GM21423 (cell line): ENCODE measurements around the gene ZMYM2.

Experiments used
- ATAC-seq: cut with Tn5 transposase; IDR thresholded peaks from one replicate; pipeline ENCODE4 v1.9.1; 2021; ENCODE audit warnings: mild to moderate bottlenecking, moderate library complexity; ENCODE audit not compliant: unreplicated experiment

Gene ZMYM2

DNA sequence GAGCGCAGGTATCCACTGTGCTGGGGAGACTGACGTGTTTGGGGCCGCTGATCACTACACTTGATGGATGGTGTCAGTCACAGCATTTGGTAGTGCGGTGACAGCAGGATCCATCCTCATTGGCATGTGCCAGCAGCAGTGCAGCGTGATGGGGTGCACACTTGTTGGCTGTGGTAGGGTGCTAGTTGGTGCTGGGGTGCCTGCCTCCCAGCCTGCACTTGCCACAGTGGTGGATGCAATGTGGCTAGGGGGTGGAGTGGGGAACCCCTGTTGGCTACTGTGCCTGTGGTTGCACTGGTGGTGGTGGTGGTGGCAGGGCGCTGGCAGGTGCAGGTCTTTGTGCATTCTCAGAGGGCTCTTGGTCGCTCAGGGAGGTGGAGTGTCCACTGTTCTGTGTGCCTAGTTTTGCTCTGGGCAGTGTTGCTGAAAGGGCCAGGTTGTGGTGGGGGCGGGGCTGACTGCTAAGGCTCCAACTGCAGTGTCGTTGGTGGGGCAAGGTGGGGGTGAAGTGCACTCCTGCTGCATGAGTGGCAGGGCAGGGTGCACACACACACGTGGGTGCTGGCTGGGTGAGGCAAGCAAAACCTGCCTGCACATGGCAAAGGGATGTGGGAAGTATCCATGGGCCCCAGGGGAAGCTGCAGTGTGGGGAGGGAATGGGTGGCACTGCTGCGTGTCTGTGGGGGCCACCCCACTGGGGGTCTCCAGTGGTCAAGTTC, 84.8 kb downstream of the ZMYM2 start:
- ATAC-seq = no peak

DNA sequence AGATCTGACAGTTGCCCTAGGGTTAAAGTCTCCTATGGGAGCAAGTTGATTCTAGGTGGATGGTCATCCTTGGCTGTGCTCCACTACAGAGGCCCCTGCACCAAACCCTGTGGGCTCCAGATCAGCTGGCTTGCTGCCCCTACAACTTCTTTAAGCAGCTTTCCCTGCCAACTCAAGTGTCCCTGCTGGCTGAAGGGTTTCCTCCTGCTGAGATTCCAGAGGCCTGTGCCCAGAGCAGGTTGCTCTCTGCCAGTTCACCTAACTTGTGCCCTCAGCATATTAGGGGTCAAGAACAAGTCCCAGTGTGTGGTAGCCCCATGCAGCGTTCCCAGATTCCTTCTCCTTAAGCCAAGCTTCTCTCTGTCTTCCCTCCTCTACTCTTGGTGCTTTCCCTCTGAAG, 85.6 kb downstream of the ZMYM2 start:
- no peak for ATAC-seq

DNA sequence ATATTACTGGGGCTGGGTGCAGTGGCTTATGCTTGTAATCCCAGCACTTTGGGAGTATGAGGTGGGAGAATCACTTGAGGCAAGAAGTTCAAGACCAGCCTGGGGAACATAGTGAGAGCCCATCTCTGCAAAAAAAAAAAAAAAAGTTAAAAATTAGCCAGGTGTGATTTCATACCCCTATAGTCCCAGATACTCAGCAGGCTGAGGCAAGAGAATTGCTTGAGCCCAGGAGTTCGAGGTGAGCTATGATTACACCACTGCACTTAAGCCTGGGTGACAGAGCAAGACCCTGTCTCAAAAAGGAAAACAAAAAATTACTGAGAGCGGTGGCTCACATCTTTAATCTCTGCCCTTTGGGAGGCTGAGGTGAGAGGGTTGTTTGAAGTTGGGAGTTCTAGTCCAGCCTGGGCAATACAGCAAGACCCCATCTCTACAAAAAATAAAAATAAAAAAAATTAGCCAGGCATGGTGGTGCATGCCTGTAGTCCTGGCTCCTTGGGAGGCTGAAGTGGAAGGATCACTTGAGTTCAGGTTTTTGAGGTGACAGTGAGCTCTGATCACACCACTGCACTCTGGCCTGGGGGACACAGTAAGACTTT, 87.5 kb downstream of the ZMYM2 start:
- no peak for ATAC-seq

DNA sequence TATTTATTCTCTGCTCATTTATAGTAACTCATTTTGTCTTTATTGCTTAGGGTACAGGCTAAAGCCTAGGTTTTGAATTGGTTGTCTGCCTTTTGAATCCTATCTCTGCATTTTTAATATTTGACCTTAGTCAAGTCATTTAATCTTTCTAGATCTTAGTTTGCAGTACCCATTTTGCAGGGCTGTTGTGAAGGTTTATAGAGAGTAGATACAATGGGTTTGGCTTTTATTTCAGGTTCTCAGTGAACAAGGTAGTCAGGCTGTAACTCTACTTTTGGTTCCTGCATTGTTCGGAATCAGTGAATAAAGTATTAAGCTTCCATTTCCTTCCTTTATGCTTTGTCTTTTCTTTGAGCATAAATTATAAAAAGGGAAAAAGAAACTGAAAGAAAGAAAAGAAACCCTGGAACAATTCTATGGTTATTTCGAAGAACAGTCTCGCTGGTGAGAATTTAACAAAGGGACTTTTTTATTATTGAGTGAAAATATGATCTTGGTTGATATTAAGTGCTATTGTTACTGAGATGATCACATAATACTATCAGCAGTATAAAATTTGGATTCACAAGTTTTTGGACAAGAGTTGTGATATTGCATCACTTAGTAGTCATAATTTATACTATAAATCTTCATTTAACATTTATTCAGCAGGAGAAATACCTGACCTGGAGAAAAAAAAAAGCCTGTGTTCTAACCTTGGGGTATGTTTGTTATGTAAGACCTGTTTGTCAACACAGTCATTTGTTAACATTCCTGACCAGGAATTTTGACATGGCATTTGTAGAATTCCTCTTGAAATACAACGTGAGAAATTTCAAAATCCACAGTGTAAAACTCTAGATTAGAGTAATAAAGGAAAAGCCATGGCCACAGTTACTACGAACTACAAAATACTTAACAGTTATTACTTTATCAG, 91.3 kb downstream of the ZMYM2 start:
- ATAC-seq = peak; percentile 40

DNA sequence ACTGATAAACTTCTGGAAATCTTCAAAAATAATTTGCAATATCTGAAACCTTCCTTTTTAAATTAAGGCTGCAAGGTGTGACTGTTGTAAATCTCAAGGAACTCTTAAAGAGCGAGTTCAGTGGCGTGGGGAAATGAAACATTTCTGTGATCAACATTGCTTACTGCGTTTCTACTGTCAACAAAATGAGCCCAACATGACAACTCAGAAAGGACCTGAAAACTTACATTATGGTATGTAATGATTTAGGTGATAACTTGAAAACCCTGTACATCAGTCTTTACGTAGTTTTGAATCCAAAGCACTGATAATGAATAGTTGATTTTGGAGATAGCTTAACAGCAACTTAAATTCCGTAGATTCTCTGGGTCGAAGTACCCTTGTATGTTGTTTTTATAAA, 92.8 kb downstream of the ZMYM2 start:
- ATAC-seq = no peak

DNA sequence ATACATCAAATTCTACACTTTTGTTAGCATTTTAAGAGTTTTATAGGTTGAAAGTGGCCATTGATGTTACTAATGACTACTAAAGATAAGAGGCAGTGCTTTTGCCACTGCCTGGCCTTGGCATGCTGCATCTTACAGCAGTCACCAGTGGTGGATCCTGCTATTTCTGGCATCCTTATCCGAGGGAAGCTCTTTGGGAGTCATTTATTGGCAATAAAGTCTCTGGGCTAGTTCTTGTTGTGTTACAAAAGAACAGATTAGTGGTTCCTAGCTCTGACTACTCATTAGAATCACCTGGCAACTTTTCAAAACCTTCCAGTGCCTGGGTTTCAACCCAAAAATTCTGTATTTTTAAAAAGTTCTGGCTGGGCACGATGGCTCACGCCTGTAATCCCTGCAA, 94.5 kb downstream of the ZMYM2 start:
- no peak for ATAC-seq

DNA sequence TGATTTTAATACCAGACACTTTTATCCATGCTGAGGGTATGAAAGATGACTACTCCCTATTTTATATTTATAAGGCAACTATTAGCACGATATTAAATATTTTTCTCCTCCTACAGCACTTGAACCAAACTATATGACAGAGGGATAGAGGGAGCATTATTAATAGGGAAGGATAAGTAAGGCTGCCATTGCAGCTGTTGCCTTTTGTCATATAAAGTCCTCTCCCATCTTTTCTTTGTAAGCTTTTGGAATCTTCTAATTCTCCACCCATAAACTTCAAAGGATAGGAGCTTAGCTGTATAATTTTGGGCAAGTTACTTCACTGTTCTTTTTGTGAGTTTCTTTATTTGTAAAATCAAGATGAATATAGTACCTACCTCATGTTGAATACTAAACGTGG, 95.4 kb downstream of the ZMYM2 start:
- no peak for ATAC-seq

DNA sequence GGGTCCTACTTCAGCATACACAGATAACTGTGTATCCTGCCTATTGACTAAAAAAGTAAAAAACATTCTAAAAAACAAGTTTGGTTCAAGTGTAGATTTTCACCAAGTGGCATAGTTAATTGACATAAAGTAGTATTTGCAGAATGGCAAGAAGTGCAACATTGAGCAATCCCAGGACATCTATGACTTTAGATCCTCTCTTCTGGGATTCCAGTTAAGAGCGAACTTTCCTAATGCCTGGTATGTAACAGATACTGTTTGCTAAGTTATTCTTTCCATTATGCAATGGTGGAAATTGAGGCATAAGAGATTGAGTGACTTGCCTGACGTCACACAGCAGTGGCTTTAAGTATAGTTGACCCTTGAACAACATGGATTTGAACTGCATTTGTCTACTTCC, 96.1 kb downstream of the ZMYM2 start:
- no peak for ATAC-seq

DNA sequence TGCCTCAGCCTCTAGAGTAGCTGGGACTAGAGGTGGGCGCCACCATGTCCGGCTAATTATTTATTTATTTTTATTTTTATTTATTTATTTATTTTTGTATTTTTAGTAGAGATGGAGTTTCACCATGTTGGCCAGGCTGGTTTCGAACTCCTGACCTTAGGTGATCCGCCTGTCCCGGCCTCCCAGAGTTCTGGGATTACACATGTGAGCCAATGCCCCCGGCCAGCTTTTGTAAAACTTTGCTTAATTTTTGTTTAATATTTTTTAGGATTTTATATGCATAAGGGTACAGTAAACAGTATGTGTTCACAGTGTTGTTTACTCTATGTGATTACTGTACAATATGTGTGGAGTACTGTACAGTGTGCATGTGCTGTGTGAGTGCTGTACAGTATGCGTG, 98.7 kb downstream of the ZMYM2 start:
- ATAC-seq = no peak

DNA sequence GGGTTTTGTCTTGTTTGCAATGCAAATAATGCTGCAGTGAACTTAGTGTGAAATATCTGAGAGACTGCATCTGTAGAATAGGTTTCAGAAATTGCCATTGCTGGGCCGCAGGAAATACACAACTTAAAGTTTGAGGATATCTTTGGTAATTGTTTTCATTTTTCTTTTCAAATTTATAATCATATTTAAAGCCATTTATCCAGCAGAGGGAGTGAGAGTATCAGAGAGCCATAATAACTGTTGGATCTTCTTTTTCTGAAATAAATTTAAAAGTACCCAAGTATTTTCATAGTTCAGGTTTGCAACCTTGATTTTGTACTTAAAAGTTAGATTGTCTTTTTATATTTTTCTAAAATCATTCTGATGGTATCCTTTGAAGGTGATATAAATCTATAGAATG, 99.4 kb downstream of the ZMYM2 start:
- no peak for ATAC-seq

DNA sequence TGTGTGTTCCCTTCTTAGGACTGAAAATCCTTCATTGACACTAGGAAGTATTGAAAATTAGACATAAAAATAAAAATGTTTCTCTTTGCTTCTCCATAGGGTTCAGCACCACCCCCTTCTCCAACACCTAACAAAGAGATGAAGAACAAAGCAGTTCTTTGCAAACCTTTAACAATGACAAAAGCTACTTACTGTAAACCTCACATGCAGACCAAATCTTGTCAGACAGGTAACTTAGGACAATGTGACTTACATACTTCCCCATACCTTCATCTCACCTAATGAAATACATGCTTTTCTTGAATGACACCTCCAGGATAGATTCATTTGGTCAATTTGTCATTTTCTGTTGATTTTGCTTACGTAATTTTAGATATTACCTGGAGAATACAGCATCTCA, 99.9 kb downstream of the ZMYM2 start:
- no peak for ATAC-seq

DNA sequence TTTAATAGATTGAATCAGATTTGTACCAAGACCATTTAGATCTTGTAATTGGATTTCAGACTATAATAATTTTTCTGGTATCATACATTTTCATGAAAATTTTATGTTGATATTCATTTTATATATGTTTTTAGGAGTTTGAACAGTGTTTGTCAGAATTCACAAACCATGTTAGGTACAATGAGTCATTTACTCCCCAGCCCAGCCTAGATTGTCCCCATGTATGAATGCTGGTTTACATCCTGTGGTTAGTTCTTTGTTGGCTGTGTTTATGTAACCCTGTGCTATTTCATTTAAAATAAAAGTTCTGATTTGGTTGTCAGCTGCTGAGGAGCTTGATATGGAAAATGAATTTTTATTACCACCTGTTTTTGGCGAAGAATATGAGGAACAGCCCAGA, 105.6 kb downstream of the ZMYM2 start:
- ATAC-seq = no peak

DNA sequence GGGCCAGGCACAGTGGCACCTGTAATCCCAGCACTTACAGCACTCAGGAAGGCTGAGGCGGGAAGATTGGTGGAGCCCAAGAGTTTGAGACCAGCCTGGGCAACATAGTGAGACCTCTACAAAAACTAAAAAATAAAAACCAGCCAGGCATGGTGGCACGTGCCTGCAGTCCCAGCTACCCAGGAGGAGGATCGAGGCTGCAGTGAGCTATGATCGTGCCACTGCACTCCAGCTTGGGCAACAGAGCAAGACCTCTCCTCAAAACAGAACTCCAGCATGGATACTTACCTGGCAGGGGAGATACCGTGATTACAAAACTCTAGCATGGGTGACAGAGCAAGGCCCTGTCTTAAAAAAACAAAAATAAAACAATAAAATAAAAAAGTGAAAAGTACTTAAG, 107.0 kb downstream of the ZMYM2 start:
- ATAC-seq = no peak

DNA sequence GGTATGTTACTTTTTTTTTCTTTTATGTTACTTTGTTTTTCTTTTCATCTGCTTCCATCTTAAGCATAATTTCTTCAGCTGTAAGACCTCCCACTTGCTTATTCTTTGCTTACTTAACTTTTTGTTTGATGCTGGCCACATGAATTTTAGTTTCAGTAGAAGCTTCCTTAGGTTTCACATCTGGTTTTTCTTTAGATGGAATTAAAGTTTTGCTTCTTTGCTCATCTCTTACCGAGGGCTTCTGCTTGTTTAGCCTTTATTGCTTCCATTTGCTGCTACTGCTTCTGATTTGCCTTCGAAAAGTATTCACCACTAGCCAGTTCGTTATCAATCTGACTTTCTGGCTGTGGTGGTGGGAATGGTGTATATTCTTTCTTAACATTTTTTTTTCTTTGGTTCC, 111.4 kb downstream of the ZMYM2 start:
- no peak for ATAC-seq

DNA sequence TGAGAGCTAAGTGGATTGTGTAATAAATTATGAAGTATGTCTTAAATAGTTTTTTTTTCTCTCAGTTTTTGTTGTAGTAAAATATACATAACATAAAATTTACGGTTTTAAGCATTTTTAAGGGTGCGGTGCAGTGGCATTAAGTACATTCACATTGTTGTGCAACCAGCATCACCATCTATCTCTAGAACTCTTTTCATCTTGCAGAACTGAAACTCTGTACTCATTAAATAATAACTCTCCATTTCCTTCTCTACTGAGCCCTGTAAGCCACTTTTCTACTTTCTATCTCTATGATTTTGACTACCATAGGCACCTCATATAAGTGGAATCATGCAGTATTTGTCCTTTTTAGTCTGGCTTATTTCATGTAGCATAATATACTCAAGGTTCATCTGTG, 115.2 kb downstream of the ZMYM2 start:
- ATAC-seq = peak; percentile 91

DNA sequence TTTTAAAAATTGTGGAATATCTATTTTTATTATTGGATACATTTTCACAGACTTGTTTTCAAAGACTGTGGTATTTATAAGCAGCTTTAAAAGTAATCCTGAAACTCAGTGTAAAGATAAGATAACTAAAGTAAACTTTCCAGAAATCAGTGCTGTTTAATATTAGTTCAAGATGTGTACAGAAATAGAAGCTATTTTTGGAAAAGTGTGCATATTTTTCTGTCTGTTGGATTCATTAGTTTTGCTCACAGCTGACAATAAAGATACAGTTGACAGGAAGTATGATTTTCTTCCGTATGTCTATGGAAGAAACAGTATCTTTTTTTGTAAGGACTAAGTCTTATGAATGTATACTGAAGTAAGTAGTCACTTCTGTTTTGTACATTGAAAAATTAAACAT, 116.4 kb downstream of the ZMYM2 start:
- ATAC-seq = no peak

DNA sequence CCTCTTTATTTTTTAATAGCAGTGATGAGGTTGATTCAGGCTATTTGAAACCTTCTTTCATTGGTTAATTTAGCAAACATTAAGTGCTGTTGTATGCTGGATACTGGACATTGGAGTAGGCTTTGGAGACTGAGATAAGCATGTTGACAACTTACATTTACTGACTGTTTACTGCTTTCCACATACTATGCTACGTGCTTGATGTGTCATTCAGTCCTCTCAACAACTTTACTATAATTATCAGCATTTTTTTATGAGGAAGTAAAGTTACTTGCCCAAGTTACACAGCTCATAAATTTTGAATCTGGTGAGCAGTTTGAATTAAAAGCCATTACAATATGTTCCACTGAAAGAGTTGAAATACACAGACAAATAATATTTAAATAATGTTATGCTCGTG, 118.6 kb downstream of the ZMYM2 start:
- no peak for ATAC-seq

DNA sequence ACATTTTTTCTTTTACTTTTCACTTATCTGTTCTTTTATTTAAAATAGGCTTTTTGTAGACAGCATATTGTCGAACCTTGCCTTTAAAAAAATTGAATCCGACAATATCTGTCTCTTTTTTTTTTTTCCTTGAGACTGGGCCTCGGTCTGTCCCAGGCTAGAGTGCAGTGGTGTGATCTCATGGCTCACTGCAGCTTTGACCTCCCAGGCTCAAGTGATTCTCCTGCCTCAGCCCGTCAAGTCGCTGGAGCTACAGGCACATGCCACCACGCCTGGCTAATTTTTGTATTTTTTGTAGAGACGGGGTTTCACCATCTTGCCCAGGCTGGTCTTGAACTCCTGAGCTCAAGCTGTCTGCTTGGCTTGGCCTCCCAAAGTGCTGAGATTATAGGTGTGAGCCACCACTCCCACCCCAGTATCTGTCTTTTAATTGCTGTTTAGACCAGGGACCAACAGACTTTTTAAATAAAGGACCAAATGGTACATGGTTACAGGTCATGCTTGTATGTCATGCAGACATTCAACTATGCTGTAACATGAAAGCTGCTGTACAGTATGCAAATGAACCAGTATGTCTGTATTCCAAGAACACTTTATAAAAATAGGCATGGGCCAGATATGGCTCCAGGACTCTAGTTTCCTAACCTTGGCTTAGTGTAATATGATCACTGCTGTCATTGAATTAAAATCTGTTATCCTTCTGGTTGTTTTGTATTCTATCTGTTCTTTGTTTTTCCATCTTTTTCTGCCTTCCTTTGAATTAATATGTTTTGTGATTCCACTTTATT, 122.0 kb downstream of the ZMYM2 start:
- no peak for ATAC-seq

DNA sequence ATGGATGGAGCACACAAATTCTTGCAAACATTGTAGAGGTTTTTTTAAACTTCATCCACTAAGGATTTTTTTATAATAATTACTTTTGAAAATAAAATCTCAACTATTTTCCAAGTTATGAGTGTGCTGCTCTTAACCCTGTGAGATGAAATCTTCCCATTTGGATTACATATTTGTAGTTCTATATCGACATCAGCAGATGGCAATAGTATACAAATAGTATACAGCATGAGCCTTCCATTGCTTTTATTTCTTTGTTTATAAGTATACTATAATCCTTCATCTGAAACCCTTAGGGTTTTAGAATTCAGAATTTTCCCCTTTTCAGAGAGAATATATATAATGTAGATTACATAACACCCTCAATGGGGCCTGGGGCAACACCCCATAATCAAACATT, 131.8 kb downstream of the ZMYM2 start:
- ATAC-seq = no peak

DNA sequence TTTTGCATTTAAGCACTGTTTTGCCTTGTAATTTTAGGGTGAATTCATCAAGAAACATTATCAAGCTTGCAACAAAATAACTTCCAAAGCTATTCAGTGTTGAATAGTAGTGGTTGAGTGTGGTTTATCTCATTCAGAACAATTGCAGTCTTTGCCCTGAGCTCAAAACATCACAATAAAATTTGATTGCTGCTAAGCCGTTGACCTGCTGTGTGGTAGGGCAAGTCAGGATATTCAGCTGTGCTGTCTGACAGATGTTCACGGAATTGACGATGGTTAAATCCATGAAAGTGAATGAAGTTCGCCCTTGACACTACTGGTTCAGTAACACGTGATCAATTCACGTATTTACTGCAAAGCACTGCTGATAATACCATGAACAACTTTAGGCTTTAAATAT, 135.4 kb downstream of the ZMYM2 start:
- no peak for ATAC-seq

DNA sequence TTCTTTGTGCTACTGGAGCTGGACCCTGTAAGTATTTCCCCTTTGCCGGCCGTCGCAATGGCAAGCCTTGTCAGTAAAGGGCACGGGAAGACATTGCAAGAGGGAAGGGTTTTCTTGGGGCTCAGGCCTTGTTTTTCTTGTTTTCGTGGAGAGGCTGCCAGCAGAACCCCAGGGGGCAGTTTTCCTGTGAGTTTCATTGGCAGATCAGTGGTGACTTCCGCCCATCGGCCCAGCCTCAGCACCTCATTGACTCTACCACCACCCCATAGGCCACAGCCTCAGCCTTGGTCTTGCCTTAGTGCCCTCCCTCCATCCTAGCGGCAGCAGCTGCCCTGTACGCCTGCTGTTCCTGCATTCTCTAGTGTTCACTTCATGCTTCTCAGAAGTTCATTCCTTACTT, 140.8 kb downstream of the ZMYM2 start:
- no peak for ATAC-seq
